DOHH2 (cell line): Measurements from ENCODE around the gene HOXB7.

Experiments used
- H3F3A ChIP-seq: fragments of 200-600 bp; sonication (generic), shearing (Covaris generic); 2 replicates; pipeline ENCODE4 v1.6.0; 2016; ENCODE audit warnings: antibody characterized with exemption, mild to moderate bottlenecking; ENCODE audit not compliant: control insufficient read depth, insufficient read depth
- H3K27ac ChIP-seq: fragments of 200-600 bp; sonication (generic); 2 replicates; pipeline ENCODE4 v1.5.1; 2014; ENCODE audit warnings: low read depth, mild to moderate bottlenecking, low read length, moderate library complexity
- H3K27me3 ChIP-seq: fragments of 200-600 bp; sonication (generic); 2 replicates; pipeline ENCODE4 v1.6.1; 2014; ENCODE audit warnings: mild to moderate bottlenecking, low read length, mixed read lengths; ENCODE audit not compliant: control insufficient read depth
- H3K36me3 ChIP-seq: fragments of 200-600 bp; sonication (generic); 2 replicates; pipeline ENCODE4 v1.6.1; 2014; ENCODE audit warnings: mild to moderate bottlenecking, low read length, moderate library complexity, mixed read lengths; ENCODE audit not compliant: control insufficient read depth
- H3K4me1 ChIP-seq: fragments of 200-600 bp; sonication (generic); 2 replicates; pipeline ENCODE4 v1.6.1; 2014; ENCODE audit warnings: mild to moderate bottlenecking, low read length, mixed read lengths; ENCODE audit not compliant: control insufficient read depth
- H3K4me2 ChIP-seq: fragments of 200-600 bp; sonication (generic); 2 replicates; pipeline ENCODE4 v1.6.0; 2014; ENCODE audit warnings: mild to moderate bottlenecking, low read length, moderate library complexity
- H3K4me3 ChIP-seq: fragments of 200-600 bp; sonication (generic); 2 replicates; pipeline ENCODE4 v1.5.1; 2014; ENCODE audit warnings: mild to moderate bottlenecking, low read length, mixed read lengths
- H3K79me2 ChIP-seq: fragments of 200-600 bp; sonication (generic); 2 replicates; pipeline ENCODE4 v1.6.1; 2014; ENCODE audit warnings: mild to moderate bottlenecking, low read length, mixed read lengths; ENCODE audit not compliant: control insufficient read depth
- H3K9me2 ChIP-seq: fragments of 200-600 bp; sonication (generic); replicated peaks from 2 replicates; pipeline ENCODE4 v1.6.1; 2014; ENCODE audit warnings: mild to moderate bottlenecking, low read length, mixed read lengths; ENCODE audit not compliant: control insufficient read depth
- H3K9me3 ChIP-seq: fragments of 200-600 bp; sonication (generic); 2 replicates; pipeline ENCODE4 v1.6.1; 2014; ENCODE audit warnings: antibody characterized with exemption, low read length, mixed read lengths; ENCODE audit not compliant: control insufficient read depth, insufficient read depth
- H4K20me1 ChIP-seq: fragments of 200-600 bp; sonication (generic); 2 replicates; pipeline ENCODE4 v1.6.0; 2014; ENCODE audit warnings: low read depth, mild to moderate bottlenecking, antibody characterized with exemption, low read length, moderate library complexity; ENCODE audit not compliant: control insufficient read depth, insufficient read depth
- CTCF ChIP-seq: fragments of 200-600 bp; sonication (generic); IDR thresholded peaks from one replicate; pipeline ENCODE4 v1.5.1; 2014; ENCODE audit warnings: antibody characterized with exemption, mild to moderate bottlenecking, low read depth, low read length; ENCODE audit not compliant: poor library complexity, severe bottlenecking
- EZH2phosphoT487 ChIP-seq: fragments of 200-600 bp; sonication (generic); IDR thresholded peaks from 2 replicates; pipeline ENCODE4 v1.6.1; 2017; ENCODE audit warnings: borderline replicate concordance, mild to moderate bottlenecking, antibody characterized with exemption, low read length, moderate library complexity, mixed read lengths

Gene HOXB7

GRCh38 chr17:48627118-48627597 lies 16.3 kb upstream of the HOXB7 start:
- Histone ChIP-seq H3K79me2 (no peaks in the 10 kb centered on the region), H3K27me3 (peaks cover 78% of the 10 kb centered on the region), H3K4me1 (no peaks in the 10 kb centered on the region), H4K20me1 (no peaks in the 10 kb centered on the region), H3K4me2 (no peak overlapping the region), H3K27ac (no peak overlapping the region), H3F3A (no peaks in the 10 kb centered on the region), H3K4me3 (no peak overlapping the region), H3K9me3 (no peaks in the 10 kb centered on the region), H3K36me3 (no peaks in the 10 kb centered on the region), H3K9me2 (no peaks in the 10 kb centered on the region)
- TF ChIP-seq EZH2phosphoT487 (no peak), CTCF (no peak)

- Histone ChIP-seq H4K20me1 (no peaks in the 10 kb centered on the region), H3K79me2 (no peaks in the 10 kb centered on the region), H3K36me3 (no peaks in the 10 kb centered on the region), H3K4me3 (no peak within 1 kb of the TSS), H3K4me2 (no peak within 1 kb of the TSS), H3K9me3 (no peaks in the 10 kb centered on the region), H3K4me1 (no peaks in the 10 kb centered on the region), H3F3A (no peaks in the 10 kb centered on the region), H3K27ac (no peak within 1 kb of the TSS), H3K9me2 (no peaks in the 10 kb centered on the region), H3K27me3 (peaks cover 76% of the 10 kb centered on the region)
- TF ChIP-seq EZH2phosphoT487 (peak; percentile 96), CTCF (no peak)
These were observed 15.7 kb upstream of the HOXB7 start, which contains the start of gene HOXB9 for GRCh38 chr17:48626245-48627117. Gene HOXB9, minus strand, starts transcription at chr17:48626358. Its CDS starts 89 bp downstream, at chr17:48626269.

- Histone ChIP-seq H3K27me3 (peaks cover 77% of the 10 kb centered on the region), H4K20me1 (no peaks in the 10 kb centered on the region), H3K79me2 (no peaks in the 10 kb centered on the region)
These were observed 14.9 kb upstream of the HOXB7 start for GRCh38 chr17:48625495-48626244.

More at GRCh38 chr17:48625495-48626244, 14.9 kb upstream of the HOXB7 start:
- H3K9me3 ChIP-seq, result no peaks in the 10 kb centered on the region
- no peaks in the 10 kb centered on the region for H3K4me1 ChIP-seq
- H3K27ac ChIP-seq, result no peak overlapping the region
- no peak overlapping the region for H3K4me2 ChIP-seq
- H3K36me3 ChIP-seq, result no peaks in the 10 kb centered on the region
- H3F3A ChIP-seq, result no peaks in the 10 kb centered on the region
- H3K4me3 ChIP-seq, result no peak overlapping the region
- no peaks in the 10 kb centered on the region for H3K9me2 ChIP-seq
- no peak for TF ChIP-seq CTCF
- TF ChIP-seq EZH2phosphoT487, result peak; percentile 100
